A673 (cell line): ENCODE data around the gene DAB1. TPM values are rescaled to one million over a fixed set of nuclear protein-coding genes. Genes with fewer than 3 reads are reported as not detected.
A peak's percentile ranks its signal among the peaks of the same experiment; 100 is the strongest.

Experiments
- BruUV-seq: library from RNA; stranded (reverse); fragments of 400-500 nt; replicated peaks from 2 replicates; lab custom pipeline; 2021; lab: Mats Ljungman, UMichigan
- CTCF ChIA-PET: fragments of 300-600 bp; sonication (Branson Sonifier 250); formaldehyde crosslinking; loops from one replicate; lab custom pipeline; 2022; ENCODE audit warnings: antibody characterized with exemption; lab: Charles Lee
- POLR2A ChIA-PET: fragments of 300-600 bp; sonication (Branson Sonifier 250); formaldehyde crosslinking; loops from one replicate; lab custom pipeline; 2022; ENCODE audit warnings: antibody characterized with exemption; ENCODE audit not compliant: low non-redundant PET; lab: Charles Lee
- DNase-seq: peaks from one replicate; pipeline ENCODE4 v3.0.0-alpha.2; 2015; ENCODE audit warnings: low spot score
- H3K27ac ChIP-seq: fragments of 200-600 bp; sonication (generic); 2 replicates; pipeline ENCODE4 v1.5.1; 2016; ENCODE audit warnings: mixed run types, low read depth, mild to moderate bottlenecking, mixed read lengths, antibody characterized with exemption, low read length; ENCODE audit not compliant: poor library complexity, severe bottlenecking
- H3K27me3 ChIP-seq: fragments of 200-600 bp; sonication (generic); replicated peaks from 2 replicates; pipeline ENCODE4 v1.6.1; 2017; ENCODE audit warnings: mixed run types, low read depth, mild to moderate bottlenecking, mixed read lengths, antibody characterized with exemption, low read length; ENCODE audit not compliant: insufficient read depth, poor library complexity
- H3K36me3 ChIP-seq: fragments of 200-600 bp; sonication (generic); 2 replicates; pipeline ENCODE4 v1.6.1; 2016; ENCODE audit warnings: mixed run types, mild to moderate bottlenecking, mixed read lengths, antibody characterized with exemption, low read length; ENCODE audit not compliant: insufficient read depth, poor library complexity, severe bottlenecking
- H3K4me1 ChIP-seq: fragments of 200-600 bp; sonication (generic); 2 replicates; pipeline ENCODE4 v1.6.1; 2017; ENCODE audit warnings: mixed run types, mild to moderate bottlenecking, mixed read lengths, antibody characterized with exemption, low read length; ENCODE audit not compliant: insufficient read depth, poor library complexity, severe bottlenecking
- H3K4me3 ChIP-seq: fragments of 200-600 bp; sonication (generic); 2 replicates; pipeline ENCODE4 v1.5.1; 2016; ENCODE audit warnings: low read depth, mixed run types, mild to moderate bottlenecking, mixed read lengths, low read length; ENCODE audit not compliant: poor library complexity, severe bottlenecking
- H3K9me3 ChIP-seq: fragments of 200-600 bp; sonication (generic); 2 replicates; pipeline ENCODE4 v1.6.1; 2016; ENCODE audit warnings: mixed run types, low read depth, mild to moderate bottlenecking, mixed read lengths, antibody characterized with exemption, low read length; ENCODE audit not compliant: poor library complexity, severe bottlenecking
- EZH2 ChIP-seq: fragments of 200-600 bp; sonication (generic); IDR thresholded peaks from 2 replicates; pipeline ENCODE4 v1.6.1; 2017; ENCODE audit warnings: borderline replicate concordance, low read depth, mild to moderate bottlenecking, mixed read lengths, antibody characterized with exemption, low read length; ENCODE audit not compliant: poor library complexity, severe bottlenecking
- intact Hi-C: fragments of 100-400 bp; cut with micrococcal nuclease; formaldehyde crosslinking; loops from one replicate; pipeline ENCODE4 v1.10.0; 2022; ENCODE audit not compliant: unreplicated experiment
- total RNA-seq: library from RNA; stranded (reverse); gene quantifications from 2 replicates; pipeline ENCODE4 v1.2.3, GENCODE V29; 2021
- TF ChIP-seq, protein P1 (sequence below): fragments of 300-800, 200-600 bp; sonication (generic); conservative IDR thresholded peaks from 2 replicates; pipeline ENCODE4 v1.5.1; 2017; ENCODE audit warnings: low read depth, mild to moderate bottlenecking, antibody characterized with exemption, low read length, moderate library complexity, mixed read lengths

DAB1 gene
- total RNA-seq, 1 experiment from 2014 or later, result 112 TPM

DNA sequence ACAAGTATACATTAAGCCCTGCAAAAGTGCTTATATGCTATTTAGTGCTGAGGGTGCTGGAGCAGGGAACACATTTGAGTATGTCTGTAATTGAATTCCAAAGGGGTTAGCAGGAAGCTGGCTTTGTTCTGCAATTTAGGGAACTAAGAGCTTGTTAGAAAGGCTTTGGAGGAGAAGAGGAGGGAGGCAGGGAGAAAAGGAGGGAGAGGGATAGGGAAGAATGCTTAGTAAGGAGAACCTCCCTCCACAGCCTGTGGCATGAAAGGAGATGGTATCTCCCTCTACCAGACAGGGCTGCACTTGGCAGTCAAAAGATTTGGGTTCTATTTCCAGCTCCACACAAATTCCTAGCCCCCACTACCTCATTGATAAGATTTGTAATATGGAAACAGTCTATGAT, 217.8 kb downstream of the DAB1 start:
- peak; percentile 85 for DNase-seq
- intact Hi-C loops, result no loop called here
- ChIA-PET POLR2A (interaction anchor here (0.5 kb wide), 1 partner anchor 137 kb away, joined by 4 read pairs; no protein-coding TSS in a partner anchor), CTCF (no interaction called here)
- no TSS peak for BruUV-seq
- peak overlapping the region; percentile 6 for H3K27ac ChIP-seq
- H3K4me1 ChIP-seq, result peaks cover 18% of the 10 kb centered on the region
- no peak for TF ChIP-seq EZH2
- TF ChIP-seq, protein P1, sequence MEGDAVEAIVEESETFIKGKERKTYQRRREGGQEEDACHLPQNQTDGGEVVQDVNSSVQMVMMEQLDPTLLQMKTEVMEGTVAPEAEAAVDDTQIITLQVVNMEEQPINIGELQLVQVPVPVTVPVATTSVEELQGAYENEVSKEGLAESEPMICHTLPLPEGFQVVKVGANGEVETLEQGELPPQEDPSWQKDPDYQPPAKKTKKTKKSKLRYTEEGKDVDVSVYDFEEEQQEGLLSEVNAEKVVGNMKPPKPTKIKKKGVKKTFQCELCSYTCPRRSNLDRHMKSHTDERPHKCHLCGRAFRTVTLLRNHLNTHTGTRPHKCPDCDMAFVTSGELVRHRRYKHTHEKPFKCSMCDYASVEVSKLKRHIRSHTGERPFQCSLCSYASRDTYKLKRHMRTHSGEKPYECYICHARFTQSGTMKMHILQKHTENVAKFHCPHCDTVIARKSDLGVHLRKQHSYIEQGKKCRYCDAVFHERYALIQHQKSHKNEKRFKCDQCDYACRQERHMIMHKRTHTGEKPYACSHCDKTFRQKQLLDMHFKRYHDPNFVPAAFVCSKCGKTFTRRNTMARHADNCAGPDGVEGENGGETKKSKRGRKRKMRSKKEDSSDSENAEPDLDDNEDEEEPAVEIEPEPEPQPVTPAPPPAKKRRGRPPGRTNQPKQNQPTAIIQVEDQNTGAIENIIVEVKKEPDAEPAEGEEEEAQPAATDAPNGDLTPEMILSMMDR, result no peak
- no peaks in the 10 kb centered on the region for H3K36me3 ChIP-seq
- no peak overlapping the region for H3K4me3 ChIP-seq
- H3K27me3 ChIP-seq, result no peaks in the 10 kb centered on the region
- no peaks in the 10 kb centered on the region for H3K9me3 ChIP-seq

DNA sequence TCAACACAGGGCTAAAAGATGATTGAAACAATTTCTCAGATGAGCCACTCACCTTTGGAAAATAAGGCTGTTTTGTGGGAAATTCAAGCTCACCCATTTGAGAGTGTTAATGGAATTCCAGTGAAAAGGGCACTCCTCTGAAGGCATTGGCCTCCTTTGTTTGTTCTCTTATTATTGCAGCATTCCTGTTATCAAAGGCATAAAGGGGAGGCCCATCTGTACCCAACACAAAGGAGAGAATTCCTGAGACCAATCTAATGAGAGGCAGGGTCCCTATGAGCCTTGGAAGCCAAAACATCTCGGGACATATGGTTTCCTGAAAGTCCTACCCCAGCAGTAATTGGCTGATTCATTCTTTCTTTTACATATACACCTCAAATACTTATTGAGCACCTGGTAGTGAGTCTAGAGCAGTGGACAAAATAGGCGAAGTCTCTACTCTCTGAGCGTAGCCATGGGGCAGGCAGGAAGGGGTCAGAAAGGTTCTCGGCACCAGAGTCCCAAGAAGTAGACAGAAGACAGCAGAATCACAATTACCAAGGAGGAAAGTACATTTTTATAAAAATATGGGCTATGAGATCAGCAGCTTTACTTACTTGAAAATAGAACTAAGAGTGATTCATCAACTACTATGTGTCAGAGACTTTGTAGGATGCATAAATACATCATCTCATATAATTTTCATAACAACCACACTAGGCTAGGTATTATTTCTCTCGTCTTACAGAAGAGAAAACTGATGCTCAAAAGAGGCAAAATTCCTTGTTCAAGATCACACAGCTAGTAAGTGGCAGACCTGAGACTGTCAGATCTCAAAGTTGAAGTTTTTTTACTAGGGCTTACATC, 218.7 kb downstream of the DAB1 start:
- peak overlapping the region; percentile 6 for H3K27ac ChIP-seq
- peaks cover 18% of the 10 kb centered on the region for H3K4me1 ChIP-seq
- no peaks in the 10 kb centered on the region for H3K36me3 ChIP-seq
- no peaks in the 10 kb centered on the region for H3K27me3 ChIP-seq
- ChIA-PET CTCF (no interaction called here), POLR2A (interaction anchor here (0.5 kb wide), 1 partner anchor 136 kb away, joined by 4 read pairs; no protein-coding TSS in a partner anchor)
- H3K4me3 ChIP-seq, result no peak overlapping the region
- no peak for DNase-seq
- intact Hi-C loops, result no loop called here
- H3K9me3 ChIP-seq, result no peaks in the 10 kb centered on the region
- TF ChIP-seq, protein P1, result no peak
- no peak for TF ChIP-seq EZH2
- BruUV-seq, result no TSS peak

DNA sequence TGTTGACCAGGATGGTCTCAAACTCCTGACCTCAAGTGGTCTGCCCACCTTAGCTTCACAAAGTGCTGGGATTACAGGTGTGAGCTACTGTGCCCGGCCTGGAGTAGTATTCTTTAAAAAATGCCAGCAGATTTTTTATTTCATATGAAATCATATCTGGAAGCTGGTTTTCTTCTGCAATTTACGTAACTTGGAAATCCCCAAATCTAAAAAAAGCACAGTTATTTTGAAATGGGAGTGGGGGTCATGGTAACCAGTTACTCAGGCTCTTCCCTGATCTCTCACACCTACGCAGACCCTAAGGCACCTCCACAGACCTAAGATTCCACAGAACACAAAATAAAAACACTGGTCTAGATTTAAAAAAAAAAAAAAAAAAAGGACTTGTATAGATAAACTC, 219.8 kb downstream of the DAB1 start:
- H3K36me3 ChIP-seq, result no peaks in the 10 kb centered on the region
- no peaks in the 10 kb centered on the region for H3K9me3 ChIP-seq
- CTCF ChIA-PET, result no interaction called here
- H3K4me1 ChIP-seq, result peaks cover 18% of the 10 kb centered on the region
- H3K27me3 ChIP-seq, result no peaks in the 10 kb centered on the region
- intact Hi-C loops, result no loop called here
- BruUV-seq, result no TSS peak
- TF ChIP-seq, protein P1, result no peak
- no peak for TF ChIP-seq EZH2
- no peak overlapping the region for H3K4me3 ChIP-seq
- no peak overlapping the region for H3K27ac ChIP-seq
- POLR2A ChIA-PET, result no interaction called here
- DNase-seq, result no peak
